Caco-2 (cell line): ENCODE data around the gene CCT6B. TPM values are rescaled to one million over a fixed set of nuclear protein-coding genes. Genes with fewer than 3 reads are reported as not detected.

Source experiments
- BruUV-seq: library from RNA; stranded (reverse); fragments of 400-500 nt; replicated peaks from 2 replicates; lab custom pipeline; 2021; lab: Mats Ljungman, UMichigan
- CTCF ChIA-PET: fragments of 300-600 bp; sonication (Branson Sonifier 250); formaldehyde crosslinking; loops from one replicate; lab custom pipeline; 2022; ENCODE audit warnings: antibody characterized with exemption; lab: Charles Lee
- POLR2A ChIA-PET: fragments of 300-600 bp; sonication (Branson Sonifier 250); formaldehyde crosslinking; loops from one replicate; lab custom pipeline; 2022; ENCODE audit warnings: antibody characterized with exemption; lab: Charles Lee
- DNase-seq, 2 experiments: peaks; one replicate each; pipeline versions ENCODE4 v3.0.0 to v3.0.0-alpha.2; 2020 to 2022
- H3K27me3 ChIP-seq: replicated peaks from 2 replicates; pipeline ENCODE4 v1.6.0; 2011; ENCODE audit warnings: low read length; ENCODE audit not compliant: control insufficient read depth, insufficient read depth
- H3K36me3 ChIP-seq: 2 replicates; pipeline ENCODE4 v1.5.1; 2011; ENCODE audit warnings: low read length; ENCODE audit not compliant: control insufficient read depth, insufficient read depth
- H3K4me1 ChIP-seq: fragments of 250-450 bp; sonication (Bioruptor Pico); 2 replicates; pipeline ENCODE4 v1.5.1; 2020; ENCODE audit warnings: mild to moderate bottlenecking
- H3K4me3 ChIP-seq: 2 replicates; pipeline ENCODE4 v1.5.1; 2011; ENCODE audit warnings: low read depth, mild to moderate bottlenecking, control low read depth, low read length
- H3K9me3 ChIP-seq: fragments of 250-450 bp; sonication (Bioruptor Pico); 2 replicates; pipeline ENCODE4 v1.5.1; 2020; ENCODE audit warnings: mild to moderate bottlenecking, moderate library complexity
- H3K27ac Mint-ChIP-seq: one replicate; pipeline ENCODE4 v1.8.0; 2022; ENCODE audit warnings: mixed read lengths; ENCODE audit not compliant: unreplicated experiment
- H3K27me3 Mint-ChIP-seq: one replicate; pipeline ENCODE4 v1.8.0; 2022; ENCODE audit warnings: mixed read lengths; ENCODE audit not compliant: insufficient read depth, unreplicated experiment
- H3K36me3 Mint-ChIP-seq: one replicate; pipeline ENCODE4 v1.8.0; 2022; ENCODE audit warnings: mild to moderate bottlenecking, mixed read lengths; ENCODE audit not compliant: insufficient read depth, unreplicated experiment
- H3K4me1 Mint-ChIP-seq: one replicate; pipeline ENCODE4 v1.8.0; 2022; ENCODE audit warnings: low read depth, mixed read lengths; ENCODE audit not compliant: unreplicated experiment
- H3K4me3 Mint-ChIP-seq: one replicate; pipeline ENCODE4 v1.8.0; 2022; ENCODE audit warnings: mild to moderate bottlenecking, moderate library complexity, mixed read lengths; ENCODE audit not compliant: unreplicated experiment
- H3K9me3 Mint-ChIP-seq: one replicate; pipeline ENCODE4 v1.8.0; 2022; ENCODE audit warnings: mixed read lengths; ENCODE audit not compliant: unreplicated experiment
- intact Hi-C: fragments of 100-400 bp; cut with micrococcal nuclease; formaldehyde crosslinking; loops from one replicate; pipeline ENCODE4 v1.10.0; 2022; ENCODE audit not compliant: unreplicated experiment
- total RNA-seq: library from RNA; stranded (reverse); gene quantifications from 2 replicates; pipeline ENCODE4 v1.2.3, GENCODE V29; 2022
- TF ChIP-seq, protein P1 (sequence below), 2 experiments: fragments of 200-600 bp in 1 of 2; IDR thresholded peaks; 1 replicate in 1 of 2; 2 replicates in 1 of 2; pipeline versions ENCODE4 v1.5.1 to v1.8.0; 2011 to 2022; ENCODE audit warnings: antibody characterized with exemption in 1 of 2, control low read depth in 1 of 2, inconsistent platforms in 1 of 2, low read depth in 1 of 2, low read length in 1 of 2, mild to moderate bottlenecking in 1 of 2, moderate library complexity in 1 of 2; ENCODE audit not compliant: insufficient read depth in 1 of 2, severe bottlenecking in 1 of 2, unreplicated experiment in 1 of 2

Gene CCT6B
- total RNA-seq, 1 experiment from 2014 or later: 1.8 TPM

DNA sequence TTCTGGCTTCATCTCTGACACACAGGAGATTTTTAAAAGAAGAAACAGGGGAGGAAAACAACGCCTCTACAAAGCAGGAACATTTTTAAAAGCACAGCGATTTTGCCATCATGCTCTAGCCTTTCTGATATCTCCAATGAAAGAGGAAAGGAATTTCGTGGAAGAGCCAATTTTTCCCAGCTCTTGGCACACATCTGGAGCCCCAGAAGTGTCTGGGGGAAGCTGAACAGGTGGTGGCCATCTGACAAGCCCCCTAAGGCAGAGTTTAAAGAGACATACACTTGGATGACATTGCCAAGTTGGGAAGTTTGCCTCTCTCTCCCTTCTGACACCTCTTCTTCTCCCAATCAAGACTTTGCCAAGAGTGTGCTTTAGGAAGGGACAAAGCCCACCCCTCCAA, 82.1 kb downstream of the CCT6B start:
- Mint-ChIP-seq H3K4me3 (no peak overlapping the region), H3K27me3 (peaks cover 24% of the 10 kb centered on the region), H3K4me1 (no peaks in the 10 kb centered on the region), H3K27ac (no peak overlapping the region), H3K9me3 (peaks cover 9% of the 10 kb centered on the region), H3K36me3 (no peaks in the 10 kb centered on the region)
- Histone ChIP-seq H3K36me3 (no peaks in the 10 kb centered on the region), H3K4me3 (no peak overlapping the region), H3K9me3 (no peaks in the 10 kb centered on the region), H3K27me3 (no peaks in the 10 kb centered on the region; the same call in 1 of the 2 replicates), H3K4me1 (no peaks in the 10 kb centered on the region)
- DNase-seq: no peak
- CTCF ChIA-PET: no interaction called here
- POLR2A ChIA-PET: no interaction called here
- no TSS peak for BruUV-seq
- TF ChIP-seq, protein P1, sequence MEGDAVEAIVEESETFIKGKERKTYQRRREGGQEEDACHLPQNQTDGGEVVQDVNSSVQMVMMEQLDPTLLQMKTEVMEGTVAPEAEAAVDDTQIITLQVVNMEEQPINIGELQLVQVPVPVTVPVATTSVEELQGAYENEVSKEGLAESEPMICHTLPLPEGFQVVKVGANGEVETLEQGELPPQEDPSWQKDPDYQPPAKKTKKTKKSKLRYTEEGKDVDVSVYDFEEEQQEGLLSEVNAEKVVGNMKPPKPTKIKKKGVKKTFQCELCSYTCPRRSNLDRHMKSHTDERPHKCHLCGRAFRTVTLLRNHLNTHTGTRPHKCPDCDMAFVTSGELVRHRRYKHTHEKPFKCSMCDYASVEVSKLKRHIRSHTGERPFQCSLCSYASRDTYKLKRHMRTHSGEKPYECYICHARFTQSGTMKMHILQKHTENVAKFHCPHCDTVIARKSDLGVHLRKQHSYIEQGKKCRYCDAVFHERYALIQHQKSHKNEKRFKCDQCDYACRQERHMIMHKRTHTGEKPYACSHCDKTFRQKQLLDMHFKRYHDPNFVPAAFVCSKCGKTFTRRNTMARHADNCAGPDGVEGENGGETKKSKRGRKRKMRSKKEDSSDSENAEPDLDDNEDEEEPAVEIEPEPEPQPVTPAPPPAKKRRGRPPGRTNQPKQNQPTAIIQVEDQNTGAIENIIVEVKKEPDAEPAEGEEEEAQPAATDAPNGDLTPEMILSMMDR (IDR thresholded peaks at IDR 0.05; ENCODE audit: insufficient read depth in 1 of 2, low read depth in 1 of 2, low read length in 1 of 2, severe bottlenecking in 1 of 2, unreplicated experiment in 1 of 2): no peak
- intact Hi-C loops: no loop called here

Other genes with a start within 250 kb of the CCT6B start
- gene ZNF830, start 80 bp upstream of the CCT6B start, total RNA-seq: 24.3 and 25.0 TPM in 2 replicates
- gene LIG3, start 19.1 kb upstream of the CCT6B start, total RNA-seq: 49.9 and 55.3 TPM in 2 replicates
- gene RFFL, start 102.2 kb upstream of the CCT6B start, total RNA-seq: 27.9 and 29.6 TPM in 2 replicates
- 31.8 and 31.9 TPM in 2 replicates for gene RAD51D, start 158.4 kb upstream of the CCT6B start, total RNA-seq
- not detected in 2 replicates for gene FNDC8, start 160.2 kb upstream of the CCT6B start, total RNA-seq
- gene NLE1, start 180.8 kb upstream of the CCT6B start, total RNA-seq: 24.8 and 26.2 TPM in 2 replicates
- not detected in 2 replicates for gene UNC45B, start 186.4 kb upstream of the CCT6B start, total RNA-seq
- gene SLC35G3, start 232.9 kb upstream of the CCT6B start, total RNA-seq: not detected in 2 replicates